ENCODE data around the gene TMEM150C. TPM values are rescaled to one million over a fixed set of nuclear protein-coding genes. Genes with fewer than 3 reads are reported as not detected.

TMEM150C gene
- total RNA-seq, 1 donor from 2014 or later: 4.9 TPM

- no peaks in the 10 kb centered on the region for H3K36me3 ChIP-seq (ENCODE audit: control insufficient read depth, insufficient read depth, low read length)
- H3K4me3 ChIP-seq (ENCODE audit: low read depth, low read length): no peak overlapping the region
- no peak for TF ChIP-seq CTCF (IDR thresholded peaks at IDR 0.05; ENCODE audit: insufficient read depth, low read length, poor library complexity, severe bottlenecking)
- no peak for DNase-seq (ENCODE audit: low read depth)
- no peaks in the 10 kb centered on the region for H3K27me3 ChIP-seq (ENCODE audit: control insufficient read depth, insufficient read depth, low read length)
Observed at GRCh38 chr4:82510216-82510615, 51.6 kb downstream of the TMEM150C start.

GRCh38 chr4:82508806-82509428 is 52.9 kb downstream of the TMEM150C start:
- no peak overlapping the region for H3K4me3 ChIP-seq (ENCODE audit: low read depth, low read length)
- DNase-seq (ENCODE audit: low read depth): no peak
- no peak for TF ChIP-seq CTCF (IDR thresholded peaks at IDR 0.05; ENCODE audit: insufficient read depth, low read length, poor library complexity, severe bottlenecking)
- H3K27me3 ChIP-seq (ENCODE audit: control insufficient read depth, insufficient read depth, low read length): no peaks in the 10 kb centered on the region
- no peaks in the 10 kb centered on the region for H3K36me3 ChIP-seq (ENCODE audit: control insufficient read depth, insufficient read depth, low read length)

- Histone ChIP-seq H3K4me3 (ENCODE audit: low read depth, low read length) (no peak overlapping the region), H3K36me3 (ENCODE audit: control insufficient read depth, insufficient read depth, low read length) (no peaks in the 10 kb centered on the region), H3K27me3 (ENCODE audit: control insufficient read depth, insufficient read depth, low read length) (no peaks in the 10 kb centered on the region)
- TF ChIP-seq CTCF (IDR thresholded peaks at IDR 0.05; ENCODE audit: insufficient read depth, low read length, poor library complexity, severe bottlenecking): no peak
- no peak for DNase-seq (ENCODE audit: low read depth)
Observed at GRCh38 chr4:82508011-82508410, 53.8 kb downstream of the TMEM150C start.

GRCh38 chr4:82501154-82501442 is 60.7 kb downstream of the TMEM150C start:
- Histone ChIP-seq H3K36me3 (ENCODE audit: control insufficient read depth, insufficient read depth, low read length) (no peaks in the 10 kb centered on the region), H3K4me3 (ENCODE audit: low read depth, low read length) (no peak overlapping the region), H3K27me3 (ENCODE audit: control insufficient read depth, insufficient read depth, low read length) (no peaks in the 10 kb centered on the region)
- no peak for TF ChIP-seq CTCF (IDR thresholded peaks at IDR 0.05; ENCODE audit: insufficient read depth, low read length, poor library complexity, severe bottlenecking)
- no peak for DNase-seq (ENCODE audit: low read depth)

GRCh38 chr4:82500435-82501153 is 61.2 kb downstream of the TMEM150C start:
- Histone ChIP-seq H3K4me3 (ENCODE audit: low read depth, low read length) (no peak overlapping the region), H3K36me3 (ENCODE audit: control insufficient read depth, insufficient read depth, low read length) (no peaks in the 10 kb centered on the region), H3K27me3 (ENCODE audit: control insufficient read depth, insufficient read depth, low read length) (no peaks in the 10 kb centered on the region)
- no peak for TF ChIP-seq CTCF (IDR thresholded peaks at IDR 0.05; ENCODE audit: insufficient read depth, low read length, poor library complexity, severe bottlenecking)
- DNase-seq (ENCODE audit: low read depth): no peak
